GM19455 (cell line): Measurements from ENCODE around the gene MYCBP2.
A peak's percentile ranks its signal among the peaks of the same experiment; 100 is the strongest.
"Not testable (repeated sequence)": the region's sequence is repeated elsewhere in the genome, so short reads cannot be mapped to it uniquely, and the experiment has no call there.

ENCODE experiments used
- ATAC-seq: cut with Tn5 transposase; IDR thresholded peaks from one replicate; pipeline ENCODE4 v1.9.1; 2021; ENCODE audit not compliant: unreplicated experiment

MYCBP2 gene

DNA sequence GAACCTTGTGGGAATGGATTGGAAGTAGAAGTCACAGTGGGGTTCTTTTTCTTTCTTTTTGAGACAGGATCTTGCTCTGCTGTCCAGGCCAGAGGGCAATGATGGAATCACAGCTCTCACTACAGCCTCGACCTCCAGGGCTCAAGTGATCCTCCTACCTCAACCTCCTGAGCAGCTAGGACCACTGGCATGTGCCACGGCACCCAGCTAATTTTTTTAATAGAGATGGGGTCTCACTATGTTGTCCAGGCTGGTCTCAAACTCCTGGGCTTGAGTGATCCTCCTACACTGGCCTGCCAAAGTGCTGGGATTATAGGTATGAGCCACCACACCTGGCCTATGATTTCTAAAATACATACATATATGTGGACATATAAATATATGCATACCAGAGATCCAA, 111.4 kb downstream of the MYCBP2 start:
- ATAC-seq, result no peak

DNA sequence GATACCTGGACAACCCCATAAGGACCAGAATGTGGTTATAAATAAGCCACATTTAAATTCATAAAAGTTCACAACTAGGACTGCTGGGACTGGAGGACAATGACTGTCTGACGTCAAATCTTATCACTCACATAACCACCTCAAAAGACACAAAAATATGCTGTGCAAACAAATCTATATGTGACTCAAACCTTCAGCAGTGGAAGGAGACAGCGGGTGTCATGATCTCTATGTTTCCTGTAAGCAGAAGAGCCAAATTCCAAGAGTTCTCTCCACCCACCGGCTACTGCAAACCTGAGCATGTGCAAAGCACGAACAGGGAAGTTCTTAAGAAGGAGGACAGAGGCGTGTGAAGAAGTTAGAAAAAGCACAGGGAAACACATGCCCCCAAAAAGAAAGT, 113.2 kb downstream of the MYCBP2 start:
- no peak for ATAC-seq

DNA sequence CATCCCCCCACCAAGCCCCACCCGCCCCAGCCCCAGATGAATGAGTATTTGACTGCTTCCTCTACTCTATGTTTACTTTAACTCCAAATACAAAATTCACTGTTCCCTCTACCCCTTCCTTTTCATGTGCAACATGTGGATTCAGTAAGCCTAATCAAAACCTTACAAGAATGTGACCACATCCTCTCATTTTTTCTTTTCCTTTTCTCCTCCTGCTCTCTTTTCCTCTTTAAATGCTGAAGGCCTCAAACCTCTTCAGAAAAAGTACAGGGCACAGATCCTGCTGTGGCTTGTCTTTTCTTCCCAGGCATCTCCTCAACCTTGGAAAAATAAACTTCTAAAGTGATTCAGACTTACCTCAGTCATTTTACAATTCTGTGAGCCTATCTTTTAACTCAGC, 119.0 kb downstream of the MYCBP2 start:
- no peak for ATAC-seq

DNA sequence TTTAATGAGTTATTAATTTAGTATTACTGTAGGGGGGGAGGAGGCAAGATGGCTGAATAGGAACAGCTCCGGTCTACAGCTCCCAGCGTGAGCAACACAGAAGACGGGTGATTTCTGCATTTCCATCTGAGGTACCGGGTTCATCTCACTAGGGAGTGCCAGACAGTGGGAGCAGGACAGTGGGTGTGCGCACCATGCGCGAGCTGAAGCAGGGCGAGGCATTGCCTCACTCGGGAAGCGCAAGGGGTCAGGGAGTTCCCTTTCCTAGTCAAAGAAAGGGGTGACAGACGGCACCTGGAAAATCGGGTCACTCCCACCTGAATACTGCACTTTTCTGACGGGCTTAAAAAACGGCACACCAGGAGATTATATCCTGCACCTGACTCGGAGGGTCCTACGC, 127.9 kb downstream of the MYCBP2 start:
- ATAC-seq, result not testable (repeated sequence)

DNA sequence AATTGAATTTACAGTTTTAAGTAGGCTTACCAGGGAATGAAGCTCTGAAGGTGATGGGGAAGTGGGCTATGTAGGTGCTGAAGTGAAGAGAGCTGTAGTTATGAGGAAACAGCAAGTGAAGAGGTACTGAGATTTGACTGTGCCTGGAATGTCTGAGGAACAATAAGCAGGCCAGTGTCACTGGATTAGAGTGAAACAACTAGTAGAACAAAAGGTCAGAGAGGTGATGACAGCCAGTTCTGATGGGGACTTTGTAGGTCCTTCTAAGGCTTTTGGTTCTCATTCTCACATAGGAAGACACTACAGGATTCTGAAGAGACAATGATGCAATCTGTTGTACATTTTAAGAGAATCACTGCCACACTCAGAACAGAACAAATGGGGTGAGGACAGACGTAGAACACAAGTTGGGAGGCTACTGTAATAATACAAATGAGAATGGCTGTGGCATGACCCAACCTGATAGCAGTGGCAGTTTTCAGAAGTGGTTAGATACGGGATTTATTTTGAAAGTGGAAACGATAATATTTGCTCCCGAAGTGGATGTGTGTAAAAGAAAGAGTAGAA, 130.8 kb downstream of the MYCBP2 start:
- no peak for ATAC-seq

DNA sequence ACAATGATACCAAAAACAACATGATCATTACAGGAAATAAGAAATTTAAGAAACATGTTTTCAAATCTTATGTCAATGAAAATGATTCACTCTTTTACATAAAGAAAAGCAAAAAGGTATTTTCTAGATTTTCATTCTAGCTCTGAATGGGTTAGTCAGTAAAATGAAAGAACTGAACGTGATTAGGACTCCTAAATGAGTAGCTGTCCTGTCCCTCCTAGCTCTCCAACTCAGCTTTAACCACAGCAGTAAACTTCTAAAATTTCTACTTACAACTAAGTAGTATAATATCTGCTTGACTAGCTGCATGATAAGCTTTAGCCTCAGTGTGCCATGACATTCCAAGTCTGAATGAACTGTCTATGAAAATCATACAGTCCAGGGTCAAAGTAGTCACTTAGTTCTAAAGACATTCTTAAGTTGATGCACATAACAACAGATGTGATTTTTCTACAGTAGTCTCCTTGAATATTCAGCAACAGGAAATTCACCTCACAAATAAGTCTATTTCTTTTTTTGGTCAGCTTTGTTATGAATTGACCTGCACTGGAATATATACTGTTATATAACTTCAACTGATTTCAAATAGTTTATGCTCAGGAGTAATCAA, 136.4 kb downstream of the MYCBP2 start:
- ATAC-seq, result no peak

DNA sequence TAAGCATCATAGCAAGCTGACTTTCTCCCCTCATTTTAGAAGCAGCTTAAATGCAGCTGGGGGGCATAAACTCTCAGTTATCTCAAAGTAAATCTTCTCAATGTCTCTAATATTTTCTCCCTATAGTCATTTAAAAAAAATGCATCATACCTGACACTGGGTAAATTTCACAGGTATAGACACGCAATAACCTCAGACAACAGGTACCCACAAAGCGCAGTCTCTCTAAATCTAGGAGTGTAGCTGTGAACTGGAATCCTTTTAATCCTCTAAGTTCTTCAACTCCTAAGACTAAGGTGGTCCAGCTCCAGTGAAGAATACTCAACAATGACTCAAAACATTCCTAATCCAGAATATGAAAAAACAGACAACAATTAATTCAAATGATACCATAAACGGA, 141.2 kb downstream of the MYCBP2 start:
- no peak for ATAC-seq

DNA sequence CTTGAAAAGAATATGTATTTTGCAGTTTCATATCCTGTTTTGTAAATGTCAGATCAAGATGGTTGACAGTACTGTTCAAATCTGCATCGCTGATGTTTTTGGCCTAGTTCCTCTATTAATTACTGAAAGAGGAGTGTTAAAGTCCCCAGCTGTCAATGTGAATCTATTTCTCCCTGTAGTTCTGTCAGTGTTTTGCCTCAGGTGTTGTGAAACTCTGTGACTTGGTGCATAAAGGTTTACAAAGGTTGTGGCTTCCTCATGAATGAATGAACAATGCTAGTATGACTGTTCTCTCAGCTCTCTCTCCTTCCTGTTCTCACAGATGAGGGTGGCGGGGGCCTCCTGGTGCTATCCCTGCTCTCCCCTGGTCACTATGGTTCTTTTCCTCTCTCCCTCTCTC, 142.4 kb downstream of the MYCBP2 start:
- peak; percentile 96 for ATAC-seq

DNA sequence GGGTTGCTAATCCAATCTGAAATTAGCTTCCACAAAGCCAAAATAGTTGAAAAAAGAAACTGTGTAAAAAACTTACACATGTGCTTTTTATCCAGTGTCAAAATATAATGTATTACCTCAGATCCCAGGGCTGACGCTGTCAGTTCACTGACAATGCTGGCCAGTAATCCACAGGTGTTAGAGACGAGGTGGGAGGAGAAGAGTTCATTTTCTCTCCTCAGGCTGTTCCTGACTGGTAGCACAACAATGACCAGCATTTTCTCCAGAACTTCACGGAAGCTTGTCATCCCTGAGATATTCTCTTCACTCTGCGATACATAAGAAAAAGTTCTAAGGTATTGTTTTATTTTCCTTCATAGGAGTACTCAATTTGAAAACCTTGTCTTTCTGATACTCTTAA, 146.9 kb downstream of the MYCBP2 start:
- no peak for ATAC-seq

DNA sequence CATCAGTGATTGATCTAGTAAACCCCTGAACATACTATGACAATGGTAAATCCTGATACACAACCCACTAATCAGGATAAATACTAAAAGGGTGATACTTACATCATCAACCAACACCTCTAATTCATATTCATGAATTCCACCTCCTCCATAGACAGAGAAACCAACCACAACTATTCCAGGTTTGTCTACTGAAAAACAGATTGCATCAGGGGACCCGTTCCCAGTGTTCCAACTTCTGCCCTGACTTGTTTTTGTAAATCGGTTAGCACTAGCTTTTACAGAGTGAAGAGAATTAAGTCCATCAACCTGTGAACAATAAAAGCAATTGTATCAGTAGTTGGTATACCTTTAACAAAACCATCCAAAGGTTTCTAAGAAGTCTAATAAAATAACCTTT, 149.2 kb downstream of the MYCBP2 start:
- ATAC-seq, result no peak

DNA sequence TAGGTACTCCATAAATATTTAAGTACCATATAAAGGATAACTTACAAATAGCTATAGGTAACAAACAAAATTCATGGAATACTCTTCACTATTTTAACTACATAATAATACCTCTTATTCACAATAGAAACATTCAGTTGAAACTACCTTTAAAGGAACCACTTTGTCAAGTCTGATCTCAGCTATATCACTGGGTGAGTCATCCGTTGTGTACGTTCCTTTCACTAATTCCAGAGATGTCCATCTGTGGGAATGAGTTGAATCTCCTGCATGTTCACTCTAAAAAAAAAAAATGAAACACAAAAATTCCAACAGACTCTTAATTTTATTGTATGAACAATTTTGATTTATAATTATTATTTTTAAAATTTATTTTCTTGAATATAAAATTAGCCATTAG, 150.5 kb downstream of the MYCBP2 start:
- ATAC-seq, result no peak

DNA sequence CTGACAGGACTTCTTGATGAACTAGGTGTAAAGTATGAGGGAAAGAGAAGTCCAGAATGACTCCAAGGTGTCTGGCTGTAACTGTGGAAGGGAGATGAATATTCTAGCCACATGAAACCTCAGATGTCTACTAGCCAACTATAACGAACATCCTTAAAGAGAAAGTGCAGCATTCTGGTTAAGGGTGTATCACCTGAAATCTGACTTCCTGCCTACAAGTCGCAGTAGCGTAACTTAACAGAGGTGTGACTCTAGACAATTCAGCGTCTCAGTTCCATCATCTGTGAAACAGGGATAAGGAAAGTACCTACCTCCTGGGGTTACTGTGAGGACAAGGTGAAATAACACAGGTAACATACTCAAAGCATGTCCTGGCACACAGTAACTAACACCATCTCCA, 154.2 kb downstream of the MYCBP2 start:
- no peak for ATAC-seq

DNA sequence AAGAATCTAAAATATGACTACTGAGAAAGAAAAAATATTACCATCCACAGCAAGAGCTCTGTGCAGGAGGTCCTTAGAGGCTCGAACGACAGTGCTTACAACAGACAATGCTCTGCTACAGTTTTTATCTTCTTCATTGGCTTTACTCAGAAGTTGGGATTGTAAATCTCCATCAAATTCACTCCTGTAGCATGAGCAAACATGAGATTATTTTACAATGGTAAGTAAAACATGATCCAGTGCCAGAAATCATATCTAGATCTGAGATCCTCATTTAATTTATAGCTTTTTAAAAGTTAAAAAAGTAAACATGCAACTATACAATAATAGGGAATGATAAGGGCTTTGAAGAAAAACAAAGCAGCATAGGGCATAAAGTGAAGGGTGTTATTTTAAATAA, 155.4 kb downstream of the MYCBP2 start:
- ATAC-seq, result no peak

DNA sequence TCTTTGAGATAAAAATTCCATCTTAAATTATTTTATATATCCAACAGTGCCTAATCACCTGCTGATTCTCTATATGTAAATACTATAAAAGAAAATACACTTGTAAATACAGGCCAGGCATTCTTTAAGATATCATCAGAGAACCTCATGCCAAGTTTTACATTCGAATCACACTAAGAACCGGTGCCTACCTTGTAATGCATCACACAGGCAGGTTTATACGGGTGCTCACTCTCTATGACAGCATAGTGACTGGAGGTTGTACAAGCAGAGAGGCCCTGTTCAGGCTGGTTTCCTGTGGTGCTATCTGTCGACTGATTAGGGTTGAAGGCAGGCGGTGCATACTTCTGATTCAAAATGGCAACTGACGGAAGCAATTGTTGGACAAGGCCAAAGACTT, 158.7 kb downstream of the MYCBP2 start:
- ATAC-seq, result no peak

DNA sequence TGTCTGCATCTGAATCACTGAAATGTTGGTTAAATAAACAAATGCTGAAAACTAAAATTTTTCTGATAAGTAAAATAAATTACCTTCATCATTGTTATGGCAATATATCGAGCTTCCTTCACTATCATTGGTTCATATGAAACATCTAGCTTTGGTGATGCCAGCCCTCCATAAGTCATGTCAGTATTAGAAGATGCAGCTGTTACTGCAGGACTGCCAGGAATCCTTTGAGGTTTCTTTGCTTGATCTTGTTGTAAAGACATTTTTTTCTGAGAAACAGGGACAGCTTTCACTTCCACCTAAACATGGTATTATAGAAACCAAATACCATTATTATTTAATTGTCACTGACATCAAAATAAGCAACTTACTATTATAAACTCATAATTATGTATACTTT, 176.2 kb downstream of the MYCBP2 start:
- ATAC-seq, result no peak

DNA sequence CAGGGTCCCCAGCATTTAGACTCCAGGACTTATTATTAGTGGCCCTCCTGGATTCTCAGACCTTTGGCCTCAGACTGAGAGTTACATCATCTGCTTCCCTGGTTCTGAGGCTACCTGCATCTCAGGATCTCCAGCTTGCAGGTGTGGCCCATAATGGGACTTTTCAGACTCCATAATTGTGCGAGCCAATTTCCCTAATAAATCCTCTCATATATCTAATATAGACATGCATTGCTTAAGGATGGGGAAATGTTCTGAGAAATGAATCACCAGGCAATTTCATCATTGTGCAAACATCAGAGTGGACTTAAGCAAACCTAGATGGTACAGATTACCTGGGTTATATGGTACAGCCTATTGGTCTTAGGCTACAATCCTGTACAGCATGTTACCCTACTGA, 183.5 kb downstream of the MYCBP2 start:
- ATAC-seq, result no peak

DNA sequence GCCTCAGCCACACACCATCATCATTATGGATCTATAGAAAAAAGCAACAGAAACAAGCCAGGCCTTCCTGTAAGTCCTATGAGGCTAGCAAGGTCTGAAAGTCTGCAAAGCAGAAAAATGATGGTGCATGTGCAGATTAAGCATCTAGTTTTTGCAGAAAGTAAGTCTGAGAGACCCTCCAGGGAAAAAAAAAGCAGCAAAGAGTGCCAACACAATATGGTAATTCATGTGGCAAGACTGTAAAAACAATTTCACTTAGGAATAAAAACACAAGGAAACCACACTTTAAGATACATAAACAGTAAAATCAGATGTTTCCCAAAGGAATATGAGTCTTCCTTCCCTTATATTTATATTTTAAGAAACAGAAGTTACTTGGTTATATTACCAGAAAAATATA, 187.6 kb downstream of the MYCBP2 start:
- no peak for ATAC-seq

DNA sequence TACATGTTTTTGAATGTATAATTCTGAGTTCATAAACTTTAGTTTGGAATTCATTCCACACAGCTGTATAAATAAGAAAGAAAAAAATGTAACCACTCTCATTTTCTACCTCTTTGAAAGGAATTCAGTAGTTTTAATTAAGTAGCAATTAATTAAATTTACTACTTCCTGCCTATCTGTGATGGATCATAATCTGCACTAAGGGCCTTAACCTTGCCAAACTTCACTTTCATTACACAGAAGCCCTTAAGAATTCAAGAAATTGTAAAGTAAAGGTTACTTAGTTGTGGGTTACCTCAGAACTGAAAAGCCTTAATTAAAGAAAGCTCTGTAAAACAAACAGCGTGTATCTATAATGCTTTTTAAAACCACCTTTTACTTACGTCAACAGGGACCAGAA, 188.1 kb downstream of the MYCBP2 start:
- ATAC-seq, result no peak

DNA sequence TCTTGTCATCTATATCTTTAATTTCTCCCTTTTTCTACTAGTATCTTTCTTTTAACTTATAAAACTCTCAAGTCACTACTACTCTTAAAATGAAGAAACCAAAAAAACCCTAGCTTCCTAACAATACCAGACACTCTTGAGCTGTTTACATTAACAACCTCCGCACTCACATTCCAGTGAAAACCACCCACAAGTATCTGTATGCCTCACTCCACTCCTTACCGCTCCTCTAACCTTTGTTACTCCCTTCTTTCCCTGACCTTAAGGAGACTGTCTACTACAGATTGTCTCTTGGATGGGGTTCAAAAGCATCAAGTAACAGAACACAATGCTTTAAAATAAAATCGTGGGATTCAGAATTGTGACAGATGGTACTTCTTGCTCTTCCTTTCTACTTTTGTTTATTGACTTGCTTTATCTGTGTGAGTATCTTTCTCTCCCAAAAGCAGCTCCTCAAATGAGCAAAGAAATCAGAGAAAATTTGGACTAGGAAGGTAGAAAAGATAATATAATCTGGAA, 189.9 kb downstream of the MYCBP2 start:
- ATAC-seq, result no peak

DNA sequence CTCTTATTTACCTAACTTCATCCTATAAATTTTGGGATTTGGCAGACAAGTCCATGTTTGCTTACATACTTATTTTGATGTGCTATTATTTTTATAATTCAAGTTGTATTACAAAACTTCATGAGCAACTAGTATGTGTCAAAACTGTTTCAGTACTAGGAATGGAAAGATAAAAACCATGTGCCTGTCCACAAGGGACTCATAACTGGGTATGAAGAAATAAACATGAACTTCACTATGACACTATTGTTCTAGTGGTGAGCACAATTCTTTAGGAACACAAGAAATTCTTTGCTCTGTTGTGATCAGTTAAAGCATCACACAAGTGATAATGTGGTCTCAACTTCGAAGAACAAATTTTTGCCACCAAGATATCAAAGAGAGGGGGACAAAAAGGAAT, 202.5 kb downstream of the MYCBP2 start:
- ATAC-seq, result no peak

DNA sequence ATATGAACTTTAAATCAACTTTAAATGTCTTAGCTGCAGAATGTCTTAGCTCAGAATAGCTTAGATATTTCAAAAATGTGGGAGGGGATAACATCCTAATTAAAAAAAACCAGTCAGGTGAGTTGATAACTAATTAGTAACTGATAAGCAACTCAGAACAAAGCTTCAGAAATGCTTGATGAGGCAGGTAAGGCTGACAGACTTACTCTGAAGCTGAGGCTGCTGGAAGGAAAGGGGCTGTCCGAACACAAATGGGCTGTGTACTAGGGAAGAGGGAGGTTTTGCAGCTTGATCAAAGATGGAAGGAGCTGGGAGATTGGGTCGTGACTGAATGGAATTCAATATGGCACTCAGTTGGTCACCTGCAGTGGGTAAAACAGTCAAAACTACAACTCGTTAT, 208.8 kb downstream of the MYCBP2 start:
- ATAC-seq, result no peak

DNA sequence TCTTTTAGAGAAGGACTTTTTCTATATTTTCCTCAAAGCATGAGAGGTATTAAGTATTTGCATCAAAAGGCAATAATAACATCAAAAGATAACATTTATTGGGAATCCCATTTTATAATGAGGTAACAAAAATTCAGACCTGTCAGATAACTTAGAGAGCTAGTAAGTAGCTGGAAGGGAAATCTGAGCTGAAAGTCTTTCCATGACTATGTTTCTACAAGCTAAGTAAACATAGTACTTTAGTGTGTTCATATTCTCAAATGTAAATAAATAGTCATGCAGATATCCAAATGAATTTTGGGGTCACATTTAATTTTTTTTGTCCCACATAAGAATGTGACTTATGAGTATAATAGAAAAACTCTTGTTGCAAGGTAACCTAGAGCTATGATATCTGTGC, 212.6 kb downstream of the MYCBP2 start:
- no peak for ATAC-seq

DNA sequence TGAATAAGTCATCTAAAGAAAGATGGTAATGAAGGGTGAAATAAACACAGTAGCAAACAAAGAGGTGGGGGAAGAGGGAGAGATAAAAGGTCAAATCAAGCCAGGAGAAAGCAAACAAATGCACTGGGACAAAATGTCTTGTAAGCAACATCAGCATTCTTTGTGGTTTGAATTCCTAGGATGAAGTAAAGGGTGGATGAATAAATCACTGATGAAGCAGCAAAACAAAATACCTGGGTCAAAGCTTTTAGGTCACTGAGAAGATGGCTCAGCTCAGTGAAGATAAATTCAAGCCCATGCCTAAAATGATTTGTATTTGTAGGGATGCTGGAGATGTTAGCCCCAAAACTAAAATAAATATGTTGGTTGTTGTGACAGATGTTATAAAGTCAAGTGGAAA, 213.4 kb downstream of the MYCBP2 start:
- ATAC-seq, result no peak
